ENCODE results near the gene GRIN2C.

Gene GRIN2C

DNA sequence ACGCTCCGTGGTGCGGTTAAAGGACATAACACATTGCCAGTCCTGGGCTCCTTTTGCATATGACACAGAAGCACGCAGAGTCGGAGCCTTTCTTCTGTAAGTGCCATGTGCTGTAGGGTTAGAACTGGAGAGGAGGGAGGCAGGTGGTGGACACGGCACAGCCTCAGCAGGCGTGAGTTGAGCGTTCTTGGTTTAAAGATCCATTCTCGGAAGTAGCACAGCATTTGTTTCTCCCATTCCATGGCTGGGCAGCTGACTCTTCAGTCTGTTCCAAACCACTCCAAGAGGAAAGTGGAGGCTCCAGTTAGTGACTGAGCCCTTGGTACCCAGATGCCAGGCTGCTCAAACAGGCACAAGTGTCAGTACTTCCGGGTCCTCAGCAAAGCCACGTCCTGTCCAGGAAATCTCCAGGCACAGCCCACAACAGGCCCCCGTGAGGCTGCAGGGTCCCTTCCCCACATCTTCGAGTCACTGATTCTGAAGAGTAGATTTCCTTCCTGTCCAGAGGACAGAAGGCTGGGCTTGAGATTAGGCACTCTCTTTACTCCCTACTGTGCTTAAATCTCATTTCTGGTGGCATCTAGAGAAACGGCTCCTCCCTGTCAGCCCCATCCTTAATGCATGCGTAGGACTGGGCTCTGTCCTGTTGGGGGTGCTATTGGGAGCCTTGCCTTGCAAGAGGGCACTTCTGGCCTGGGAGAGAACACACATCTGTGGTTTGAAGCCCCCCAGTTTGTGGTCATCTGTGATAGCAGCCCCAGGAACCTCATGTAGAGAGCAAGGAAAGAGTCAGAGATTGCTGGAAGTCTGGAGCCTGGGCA is 43.9 kb downstream of the GRIN2C start:
- DNase-seq (ENCODE audit: low read depth): peak; percentile 30
- no peak overlapping the region for H3K4me3 ChIP-seq (ENCODE audit: low read depth, low read length)
- TF ChIP-seq, protein P1, sequence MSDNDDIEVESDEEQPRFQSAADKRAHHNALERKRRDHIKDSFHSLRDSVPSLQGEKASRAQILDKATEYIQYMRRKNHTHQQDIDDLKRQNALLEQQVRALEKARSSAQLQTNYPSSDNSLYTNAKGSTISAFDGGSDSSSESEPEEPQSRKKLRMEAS (IDR thresholded peaks at IDR 0.05; ENCODE audit: low read depth, low read length): no peak
- TF ChIP-seq CTCF (IDR thresholded peaks at IDR 0.05; ENCODE audit: low read depth, low read length): peak; percentile 40

DNA sequence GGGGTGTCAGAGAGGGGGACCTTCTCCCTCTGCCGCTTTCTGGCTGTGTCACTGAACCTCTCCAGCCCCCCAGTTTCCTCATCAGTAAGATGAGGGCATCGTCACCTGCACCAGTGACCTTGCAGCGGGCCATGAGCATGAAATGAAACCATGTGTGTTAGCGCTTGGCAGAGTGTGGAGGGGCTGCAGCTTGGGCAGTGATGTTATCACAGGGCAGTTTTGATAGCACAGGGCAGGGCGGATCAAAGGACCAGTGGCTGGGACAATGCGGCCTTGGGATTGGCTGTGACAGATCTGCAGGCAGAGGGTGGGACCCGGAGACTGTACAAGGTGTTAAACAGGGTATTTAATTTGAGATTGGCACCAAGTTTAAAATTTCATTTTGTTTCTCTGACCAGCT is 44.6 kb downstream of the GRIN2C start:
- DNase-seq (ENCODE audit: low read depth): no peak
- H3K4me3 ChIP-seq (ENCODE audit: low read depth, low read length): no peak overlapping the region
- no peak for TF ChIP-seq MYC (IDR thresholded peaks at IDR 0.05; ENCODE audit: low read depth, low read length)
- no peak for TF ChIP-seq CTCF (IDR thresholded peaks at IDR 0.05; ENCODE audit: low read depth, low read length)
- no peak for TF ChIP-seq POLR2A (IDR thresholded peaks at IDR 0.05; ENCODE audit: extremely low read depth, insufficient read length)
- TF ChIP-seq, protein P1 (IDR thresholded peaks at IDR 0.05; ENCODE audit: low read depth, low read length): no peak

- no peak overlapping the region for H3K4me3 ChIP-seq (ENCODE audit: low read depth, low read length)
- TF ChIP-seq, protein P1 (IDR thresholded peaks at IDR 0.05; ENCODE audit: low read depth, low read length): no peak
- peak; percentile 16 for TF ChIP-seq CTCF (IDR thresholded peaks at IDR 0.05; ENCODE audit: low read depth, low read length)
- DNase-seq (ENCODE audit: low read depth): no peak
Observed at GRCh38 chr17:74814453-74814852, 45.2 kb downstream of the GRIN2C start.

GRCh38 chr17:74812109-74813009 is 47.3 kb downstream of the GRIN2C start:
- TF ChIP-seq CTCF (IDR thresholded peaks at IDR 0.05; ENCODE audit: low read depth, low read length): no peak
- no peak for TF ChIP-seq POLR2A (IDR thresholded peaks at IDR 0.05; ENCODE audit: extremely low read depth, insufficient read length)
- no peak for TF ChIP-seq MYC (IDR thresholded peaks at IDR 0.05; ENCODE audit: low read depth, low read length)
- TF ChIP-seq, protein P1 (IDR thresholded peaks at IDR 0.05; ENCODE audit: low read depth, low read length): no peak
- DNase-seq (ENCODE audit: low read depth): peak; percentile 34
- H3K4me3 ChIP-seq (ENCODE audit: low read depth, low read length): no peak overlapping the region

DNA sequence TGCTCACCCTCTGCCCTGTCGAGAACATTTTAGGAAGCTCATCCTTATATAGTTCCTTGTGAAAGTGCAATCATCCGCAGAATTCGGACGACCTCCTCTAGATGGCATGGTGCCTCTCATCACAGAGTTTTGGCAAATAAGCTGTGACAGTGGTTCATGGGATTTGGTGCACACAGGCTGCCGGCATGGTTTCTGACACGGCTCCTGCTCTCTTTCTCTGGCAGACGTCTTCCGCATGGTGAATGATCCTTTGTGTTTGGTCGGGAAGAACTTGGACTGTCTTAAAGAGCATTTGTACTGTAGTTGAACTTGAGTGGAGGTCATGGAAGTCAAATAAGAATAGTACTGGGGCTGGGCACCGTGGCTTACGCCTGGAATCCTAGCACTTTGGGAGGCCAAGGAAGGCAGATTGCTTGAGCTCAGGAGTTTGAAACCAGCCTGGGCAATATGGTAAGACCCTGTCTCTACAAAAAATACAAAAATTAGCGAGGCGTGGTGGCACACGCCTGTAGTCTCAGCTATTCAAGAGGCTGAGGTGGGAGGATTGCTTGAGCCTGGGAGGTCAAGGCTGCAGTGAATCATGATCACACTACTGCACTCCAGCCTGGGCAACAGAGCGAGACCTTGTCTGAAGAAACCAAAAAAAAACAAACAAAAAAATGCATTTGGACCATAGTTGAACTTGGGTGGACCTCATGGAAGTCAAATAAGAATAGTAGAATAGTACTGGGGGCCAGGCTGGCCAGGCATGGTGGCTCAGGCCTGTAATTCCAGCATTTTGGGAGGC is 48.8 kb downstream of the GRIN2C start:
- TF ChIP-seq MYC (IDR thresholded peaks at IDR 0.05; ENCODE audit: low read depth, low read length) (no peak), CTCF (IDR thresholded peaks at IDR 0.05; ENCODE audit: low read depth, low read length) (no peak), POLR2A (IDR thresholded peaks at IDR 0.05; ENCODE audit: extremely low read depth, insufficient read length) (no peak)
- TF ChIP-seq, protein P1 (IDR thresholded peaks at IDR 0.05; ENCODE audit: low read depth, low read length): no peak
- no peak overlapping the region for H3K4me3 ChIP-seq (ENCODE audit: low read depth, low read length)
- no peak for DNase-seq (ENCODE audit: low read depth)

Data from NB4 (cell line).